HG02840 (cell line): Measurements from ENCODE around the gene FSIP1.

ENCODE experiments used
- ATAC-seq: cut with Tn5 transposase; IDR thresholded peaks from one replicate; pipeline ENCODE4 v1.9.1; 2021; ENCODE audit warnings: mild to moderate bottlenecking, moderate library complexity, moderate number of reproducible peaks; ENCODE audit not compliant: unreplicated experiment, low FRiP score

FSIP1 gene

DNA sequence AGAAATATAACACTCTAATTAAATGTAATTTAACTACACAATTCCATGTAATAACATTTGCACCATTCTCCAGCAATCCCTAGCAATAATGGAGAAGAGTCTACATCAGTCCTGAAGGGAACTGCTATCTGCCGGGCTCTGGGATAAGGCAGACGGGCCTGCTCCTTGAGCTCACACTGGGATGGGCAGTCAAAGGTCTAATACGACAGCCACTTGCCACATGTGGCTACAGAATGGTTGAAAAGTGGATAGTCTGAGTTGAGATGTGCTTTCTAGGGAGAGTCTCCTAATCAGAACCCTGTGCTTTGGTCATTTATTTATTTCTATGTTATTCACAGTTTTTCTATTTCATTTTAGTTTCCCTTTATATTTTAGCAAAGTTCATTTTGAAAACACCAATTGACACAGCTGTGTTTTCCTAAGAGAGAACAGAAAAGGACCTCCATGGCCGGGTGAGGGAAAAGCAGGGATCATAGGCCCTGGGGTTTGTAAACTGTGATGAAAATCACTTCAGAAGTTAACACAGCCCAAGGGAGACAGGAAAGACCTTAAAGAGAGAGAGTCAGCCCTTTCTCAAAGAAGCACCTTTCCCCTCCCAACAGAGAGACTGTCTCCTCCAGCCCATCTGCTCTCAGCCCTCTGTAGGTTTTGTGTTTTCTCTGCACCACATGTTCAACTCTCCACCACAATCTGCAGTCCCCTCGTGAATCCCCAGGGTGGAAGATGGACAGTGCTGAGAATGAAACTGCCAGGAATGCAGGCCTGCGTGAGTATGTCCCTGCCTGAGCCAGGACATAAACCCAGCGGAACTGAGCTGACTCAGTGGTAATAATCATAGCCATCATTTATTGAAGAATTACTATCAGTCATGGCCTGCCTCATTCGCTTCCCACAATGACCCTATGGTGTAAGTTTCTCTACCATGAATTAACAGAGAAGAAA, 11.6 kb downstream of the FSIP1 start:
- no peak for ATAC-seq

DNA sequence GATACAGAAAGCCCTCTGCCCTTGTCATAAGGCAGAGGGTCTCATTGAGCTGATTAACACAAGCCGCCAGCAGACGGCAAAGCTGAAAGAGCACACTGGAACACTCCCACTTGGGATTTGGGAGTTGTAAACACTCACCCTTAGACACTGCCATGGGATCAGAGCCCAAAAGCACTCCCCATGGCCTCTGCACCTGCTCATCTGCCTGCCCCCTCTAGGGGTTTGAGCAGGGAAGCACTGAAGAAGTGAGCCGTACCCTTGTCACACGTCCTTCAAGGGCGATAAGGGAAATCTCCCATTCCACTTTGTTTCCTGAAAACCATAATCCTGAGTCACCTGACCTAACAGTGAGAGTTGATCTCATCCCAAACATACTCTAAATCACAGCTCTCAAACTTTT, 14.7 kb downstream of the FSIP1 start:
- ATAC-seq = no peak

- ATAC-seq = no peak
Measured at GRCh38 chr15:39761006-39761405, 21.6 kb downstream of the FSIP1 start.

DNA sequence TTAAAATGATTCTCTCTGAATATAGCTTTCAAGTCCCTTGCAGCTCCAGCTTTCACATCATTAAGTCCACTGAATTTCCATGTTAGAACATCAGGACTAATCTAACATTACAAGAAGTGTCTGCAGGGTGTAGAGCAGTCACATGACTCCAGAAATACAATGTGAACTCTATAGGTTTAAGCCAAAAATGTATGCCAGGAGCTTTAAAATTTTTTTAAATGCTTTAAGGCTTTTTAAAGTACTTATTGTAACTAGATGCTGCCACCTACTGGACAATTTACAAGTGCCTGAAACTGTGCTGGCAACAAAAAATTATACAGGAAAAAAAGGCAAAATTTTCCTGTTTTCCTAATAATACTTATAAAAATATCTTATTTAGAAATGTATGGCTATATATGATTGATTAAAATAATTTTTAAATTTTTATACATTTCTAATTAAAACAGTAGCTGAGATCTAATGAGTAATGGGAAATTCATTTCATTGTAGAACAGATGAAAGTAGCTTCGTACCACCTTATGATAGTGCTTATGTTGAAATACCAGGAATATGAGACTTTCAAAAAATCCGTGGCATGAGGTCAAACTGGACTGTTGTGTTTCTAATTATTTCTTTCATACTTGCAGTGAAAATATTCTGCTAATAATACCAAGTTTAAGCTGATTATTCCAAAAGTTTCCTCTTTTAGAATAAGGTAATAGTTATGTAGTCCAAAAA, 25.7 kb downstream of the FSIP1 start:
- ATAC-seq = no peak

DNA sequence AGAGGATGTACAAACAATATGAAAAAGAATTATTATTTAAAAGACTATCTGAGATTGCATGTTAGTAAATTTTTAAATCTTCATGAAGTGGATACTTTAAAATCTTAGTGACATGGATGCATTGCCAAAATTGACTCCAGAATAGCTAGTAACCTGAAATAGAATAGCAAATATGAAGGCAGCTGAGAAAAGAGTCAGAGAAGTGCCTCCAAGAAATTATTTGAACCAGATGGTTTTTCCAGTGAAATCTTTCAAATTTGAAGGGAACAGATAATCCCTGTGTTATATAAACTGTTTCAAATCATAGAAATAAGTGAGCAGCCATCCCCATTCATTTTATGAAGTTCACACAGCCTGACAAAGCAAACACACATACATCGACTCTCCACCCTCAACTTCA, 29.6 kb downstream of the FSIP1 start:
- no peak for ATAC-seq

DNA sequence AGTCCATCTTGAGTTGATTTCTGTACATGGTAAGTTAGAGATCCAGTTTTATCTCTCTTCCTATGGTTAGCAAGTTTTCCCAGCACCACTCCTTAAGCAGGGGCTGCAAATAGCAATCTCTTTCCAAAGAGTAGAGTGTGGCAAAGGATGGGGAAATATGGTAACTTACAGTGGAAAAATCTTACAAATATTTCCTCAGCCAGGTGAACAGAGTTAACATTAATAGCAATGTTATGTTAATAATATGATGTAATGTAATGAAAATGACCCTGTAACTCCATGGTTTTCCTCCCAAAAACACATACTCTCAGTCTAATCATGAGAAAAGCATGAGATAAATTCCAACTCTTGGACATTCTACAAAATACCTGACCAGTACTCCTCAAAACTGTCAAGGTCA, 30.4 kb downstream of the FSIP1 start:
- no peak for ATAC-seq

- ATAC-seq = no peak
Measured at GRCh38 chr15:39748276-39748675, 34.4 kb downstream of the FSIP1 start.

GRCh38 chr15:39747326-39747725, 35.3 kb downstream of the FSIP1 start:
- ATAC-seq = no peak

DNA sequence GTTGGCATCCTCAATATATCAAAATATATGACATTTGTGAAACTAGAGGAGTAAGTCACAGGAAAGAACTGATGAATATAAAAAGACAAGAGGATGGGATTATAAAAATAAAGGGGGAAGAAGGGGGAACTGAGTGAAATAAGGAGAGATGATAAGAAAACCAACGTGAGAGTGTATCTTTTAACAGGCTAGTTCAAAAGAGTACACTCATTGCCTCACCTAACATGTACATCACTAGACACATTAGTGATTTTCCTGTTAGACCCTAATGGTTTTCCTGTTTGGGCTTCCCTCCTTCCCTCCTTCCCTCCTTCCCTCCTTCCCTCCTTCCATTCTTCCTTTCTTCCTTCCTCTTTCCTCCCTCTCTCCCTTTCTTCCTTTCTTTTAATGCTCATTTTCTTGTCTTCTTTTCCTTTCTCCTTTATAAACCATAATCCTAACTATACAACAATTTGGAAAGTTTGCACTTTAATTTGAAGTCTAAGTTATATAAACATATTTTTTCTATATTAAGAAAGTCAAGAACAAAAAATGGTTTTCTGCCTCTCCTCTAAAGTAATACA, 35.8 kb downstream of the FSIP1 start:
- no peak for ATAC-seq

DNA sequence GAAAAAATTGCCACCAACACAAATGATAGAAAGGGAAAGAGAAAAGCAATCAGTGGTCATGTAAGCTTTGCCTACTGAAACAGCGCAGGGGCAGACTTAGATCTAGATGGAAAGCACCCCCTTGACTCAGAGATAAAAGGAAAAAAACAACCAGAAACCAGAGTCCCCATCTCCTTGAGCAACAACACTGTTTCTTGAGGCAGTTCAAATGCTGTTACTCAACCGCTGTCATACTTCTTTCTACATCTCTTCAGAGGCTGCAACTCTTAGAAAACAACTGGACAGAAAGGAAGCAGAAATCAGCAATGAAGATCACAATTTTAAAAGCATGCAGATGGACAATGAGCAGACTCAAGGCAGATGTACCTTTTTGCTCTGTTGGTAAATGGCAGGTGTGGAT, 36.5 kb downstream of the FSIP1 start:
- ATAC-seq = no peak

GRCh38 chr15:39745415-39745814, 37.2 kb downstream of the FSIP1 start:
- no peak for ATAC-seq

- no peak for ATAC-seq
Measured at GRCh38 chr15:39744334-39745103, 38.1 kb downstream of the FSIP1 start.

DNA sequence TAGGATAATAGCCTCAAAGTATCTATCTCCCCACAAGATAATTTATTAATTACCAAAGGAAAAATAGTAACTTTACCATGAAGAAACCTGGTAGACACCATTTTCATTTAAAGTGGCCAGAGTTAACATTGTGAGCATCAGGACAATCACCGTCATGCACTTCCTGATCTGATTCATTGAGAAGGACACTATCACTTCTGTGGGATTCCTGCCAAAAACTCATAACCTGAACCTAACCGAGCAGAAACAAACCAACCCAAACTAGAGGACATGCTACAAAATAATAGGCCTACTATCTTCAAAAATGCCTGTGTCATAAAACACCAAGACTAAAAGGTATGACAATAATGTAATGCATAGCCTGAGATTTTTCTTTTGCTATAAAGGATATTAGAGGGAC, 39.0 kb downstream of the FSIP1 start:
- no peak for ATAC-seq

- no peak for ATAC-seq
Measured at GRCh38 chr15:39741258-39741657, 41.4 kb downstream of the FSIP1 start.

- no peak for ATAC-seq
Measured at GRCh38 chr15:39738998-39739397, 43.6 kb downstream of the FSIP1 start.

GRCh38 chr15:39737196-39737550, 45.5 kb downstream of the FSIP1 start:
- ATAC-seq = no peak

GRCh38 chr15:39736412-39737195, 46.0 kb downstream of the FSIP1 start:
- ATAC-seq = no peak

GRCh38 chr15:39735120-39735717, 47.4 kb downstream of the FSIP1 start:
- ATAC-seq = no peak

DNA sequence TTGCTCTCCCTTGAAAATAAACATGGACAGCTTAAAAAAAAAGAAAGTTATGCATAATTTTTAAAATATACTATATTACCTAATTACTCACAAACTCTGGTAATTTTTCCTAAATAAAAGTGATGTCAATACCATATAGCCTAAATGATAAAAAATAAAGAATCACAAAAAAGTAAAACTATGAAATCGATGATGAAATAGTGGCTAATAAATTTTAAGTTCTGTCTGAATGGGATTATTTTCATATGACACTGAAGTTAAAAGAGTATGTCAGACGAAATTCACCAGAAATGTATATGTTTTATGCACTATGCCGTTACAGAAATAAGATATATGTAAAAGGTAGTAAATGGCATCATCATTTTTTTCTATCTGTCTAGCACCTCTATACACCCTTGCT, 51.4 kb downstream of the FSIP1 start:
- no peak for ATAC-seq

GRCh38 chr15:39730552-39730951, 52.1 kb downstream of the FSIP1 start:
- ATAC-seq = no peak
